Thyroid gland (tissue), 4 donors: ENCODE data around the gene RPS2. TPM values are rescaled to one million over a fixed set of nuclear protein-coding genes. Genes with fewer than 3 reads are reported as not detected.
"Not testable (repeated sequence)": the region's sequence is repeated elsewhere in the genome, so short reads cannot be mapped to it uniquely, and the experiment has no call there.

ENCODE experiments used
- DNase-seq, 2 donors: peaks; one replicate each; pipeline ENCODE4 v3.0.0-alpha.2; 2019
- H3K27ac ChIP-seq, 3 donors: fragments of 200-600 bp; sonication (generic); 1 replicate in 2 of 3; 2 replicates in 1 of 3; pipeline ENCODE4 v1.5.1; 2016 to 2019; ENCODE audit warnings: mild to moderate bottlenecking in 1 of 3, moderate library complexity in 1 of 3
- H3K27me3 ChIP-seq: fragments of 200-600 bp; sonication (generic); one replicate; pipeline ENCODE4 v1.5.1; 2019
- H3K36me3 ChIP-seq, 2 donors: fragments of 200-600 bp; sonication (generic); one replicate each; pipeline ENCODE4 v1.5.1; 2016 to 2019
- H3K4me1 ChIP-seq, 2 donors: fragments of 200-600 bp; sonication (generic); one replicate each; pipeline ENCODE4 v1.5.1; 2017 to 2019
- H3K4me3 ChIP-seq, 3 donors: fragments of 200-600 bp; sonication (generic); replicated peaks in 1 of 3; 1 replicate in 2 of 3; 2 replicates in 1 of 3; pipeline ENCODE4 v1.5.1; 2016; ENCODE audit warnings: mild to moderate bottlenecking in 1 of 3
- H3K9me3 ChIP-seq: fragments of 200-600 bp; sonication (generic); one replicate; pipeline ENCODE4 v1.5.1; 2017
- CTCF ChIP-seq, 6 experiments: fragments of 200-600 bp in 3 of 6; fragments of 450-650 bp in 3 of 6; sonication (generic) in 3 of 6; IDR thresholded peaks; one replicate each; pipeline ENCODE4 v1.5.1; 2016 to 2019; ENCODE audit warnings: antibody characterized with exemption in 6 of 6, mild to moderate bottlenecking in 2 of 6, inconsistent platforms in 1 of 6, moderate library complexity in 1 of 6
- POLR2A ChIP-seq, 2 donors: fragments of 450-650 bp; IDR thresholded peaks; one replicate each; pipeline ENCODE4 v1.6.1; 2017; ENCODE audit warnings: antibody characterized with exemption in 2 of 2, mild to moderate bottlenecking in 2 of 2, moderate library complexity in 1 of 2
- WGBS, 2 donors: methylation state at CpG; one replicate each; pipeline ENCODE4 v1.1.5; 2017; 5-methylcytosine and 5-hydroxymethylcytosine counted together
- intact Hi-C: fragments of 100-400 bp; cut with DNase I; formaldehyde crosslinking; loops from one replicate; pipeline ENCODE4 v1.15.1; 2023
- total RNA-seq, 4 donors: library from RNA; depleted of rRNA; stranded (reverse); fragments of >200 nt; gene quantifications; one replicate each; pipeline ENCODE4 v1.2.3, GENCODE V29; 2016

Gene RPS2
- total RNA-seq, 4 donors from 2014 or later = 976 to 2,244 (median 1,167) TPM

GRCh38 chr16:1961651-1962067 lies 3.0 kb downstream of the RPS2 start:
- TF ChIP-seq CTCF (IDR thresholded peaks at IDR 0.05) (no peak), POLR2A (IDR thresholded peaks at IDR 0.05) (no peak)
- intact Hi-C loops = no loop called here
- Histone ChIP-seq H3K4me1 (peaks cover 19 to 33% of the 10 kb centered on the region in 2 donors), H3K4me3 (no peak overlapping the region), H3K27ac (no peak overlapping the region), H3K27me3 (no peaks in the 10 kb centered on the region), H3K9me3 (no peaks in the 10 kb centered on the region), H3K36me3 (peaks cover 6 to 15% of the 10 kb centered on the region in 2 donors)
- no peak for DNase-seq
- 71 to 80% methylated on average over 6 of the region's 6 CpGs for WGBS, 2 donors

GRCh38 chr16:1960665-1961630 lies 3.7 kb downstream of the RPS2 start:
- Histone ChIP-seq H3K27me3 (no peaks in the 10 kb centered on the region), H3K9me3 (no peaks in the 10 kb centered on the region), H3K4me1 (peaks cover 18 to 30% of the 10 kb centered on the region in 2 donors), H3K4me3 (no peak overlapping the region), H3K36me3 (peaks cover 6 to 15% of the 10 kb centered on the region in 2 donors), H3K27ac (no peak overlapping the region)
- no peak for DNase-seq
- 68 to 69% methylated on average over 20 of the region's 20 CpGs for WGBS, 2 donors
- TF ChIP-seq POLR2A (IDR thresholded peaks at IDR 0.05) = no peak
- TF ChIP-seq CTCF (IDR thresholded peaks at IDR 0.05) = no peak
- intact Hi-C loops = no loop called here

GRCh38 chr16:1959269-1960039 lies 5.2 kb downstream of the RPS2 start, which contains the start of gene NDUFB10:
TSS of gene NDUFB10 (plus strand) at chr16:1959538. CDS start at chr16:1959625, 87 bp downstream.
- intact Hi-C loops = no loop called here
- peaks cover 10 to 26% of the 10 kb centered on the region in 2 donors for H3K4me1 ChIP-seq
- WGBS, 2 donors = 0 to 1% methylated on average over 10 to 14 of the region's 79 CpGs
- DNase-seq = peak; percentile 90
- peaks cover 6 to 15% of the 10 kb centered on the region in 2 donors for H3K36me3 ChIP-seq
- peak within 1 kb of the TSS; percentile 47 to 88 (median 70) for H3K27ac ChIP-seq
- no peaks in the 10 kb centered on the region for H3K27me3 ChIP-seq
- H3K9me3 ChIP-seq = no peaks in the 10 kb centered on the region
- TF ChIP-seq CTCF (IDR thresholded peaks at IDR 0.05) = peak in 5 of 6 experiments; percentile 25 to 73 (median 52)
- TF ChIP-seq POLR2A (IDR thresholded peaks at IDR 0.05) = peak; percentile 54 to 91
- H3K4me3 ChIP-seq = peak within 1 kb of the TSS; percentile 30 to 88 (median 54)

- no peaks in the 10 kb centered on the region for H3K27me3 ChIP-seq
- TF ChIP-seq POLR2A (IDR thresholded peaks at IDR 0.05) (no peak), CTCF (IDR thresholded peaks at IDR 0.05) (no peak)
- peaks cover 5 to 21% of the 10 kb centered on the region in 2 donors for H3K4me1 ChIP-seq
- H3K4me3 ChIP-seq = peak overlapping the region in 1 of 3 donors; percentile 88
- 22 to 32% methylated on average over 10 to 11 of the region's 14 CpGs for WGBS, 2 donors
- H3K9me3 ChIP-seq = no peaks in the 10 kb centered on the region
- intact Hi-C loops = no loop called here
- peaks cover 6 to 15% of the 10 kb centered on the region in 2 donors for H3K36me3 ChIP-seq
- peak overlapping the region in 2 of 3 donors; percentile 70 to 88 for H3K27ac ChIP-seq
- no peak for DNase-seq
Measured at GRCh38 chr16:1958715-1959268, 5.8 kb downstream of the RPS2 start.

- Histone ChIP-seq H3K4me1 (peaks cover 3 to 16% of the 10 kb centered on the region in 2 donors), H3K36me3 (peaks cover 6 to 15% of the 10 kb centered on the region in 2 donors)
- WGBS, 2 donors = 59 to 84% methylated on average over 17 to 25 of the region's 30 CpGs
Measured at GRCh38 chr16:1958143-1958491, 6.5 kb downstream of the RPS2 start.

GRCh38 chr16:1957434-1958142 lies 7.0 kb downstream of the RPS2 start:
- WGBS, 2 donors = 83 to 86% methylated on average over 17 to 18 of the region's 22 CpGs
- H3K9me3 ChIP-seq, DNase-seq, H3K27ac ChIP-seq, intact Hi-C loops, H3K27me3 ChIP-seq, H3K4me3 ChIP-seq: not testable (repeated sequence)
- H3K36me3 ChIP-seq = peaks cover 6 to 12% of the 10 kb centered on the region in 2 donors
- peaks cover 3 to 11% of the 10 kb centered on the region in 2 donors for H3K4me1 ChIP-seq

More at GRCh38 chr16:1958143-1958491, 6.5 kb downstream of the RPS2 start:
- DNase-seq, intact Hi-C loops, H3K4me3 ChIP-seq, H3K9me3 ChIP-seq, H3K27me3 ChIP-seq, H3K27ac ChIP-seq: not testable (repeated sequence)
